WTC11 (cell line): ENCODE results near the gene GLB1L3. TPM values are rescaled to one million over a fixed set of nuclear protein-coding genes. Genes with fewer than 3 reads are reported as not detected.

ENCODE experiments used
- total RNA-seq: library from RNA; stranded (reverse); gene quantifications from 3 replicates; pipeline ENCODE4 v1.2.3, GENCODE V29; 2021

Gene GLB1L3
- total RNA-seq, 1 experiment from 2014 or later = 50.2 TPM

Other genes with a start within 250 kb of the GLB1L3 start
- gene JAM3, start 207.3 kb upstream of the GLB1L3 start, total RNA-seq = 32.7 to 34.1 TPM (median 32.9 TPM) in 3 replicates
- gene NCAPD3, start 52.4 kb upstream of the GLB1L3 start, total RNA-seq = 46.5 to 63.0 TPM (median 49.1 TPM) in 3 replicates
- gene VPS26B, start 51.7 kb upstream of the GLB1L3 start, total RNA-seq = 28.7 to 29.3 TPM (median 29.0 TPM) in 3 replicates
- 80.2 to 83.8 TPM (median 82.0 TPM) in 3 replicates for gene THYN1, start 23.0 kb upstream of the GLB1L3 start, total RNA-seq
- gene ACAD8, start 22.8 kb upstream of the GLB1L3 start, total RNA-seq = 49.4 to 55.2 TPM (median 51.9 TPM) in 3 replicates
- gene GLB1L2, start 55.6 kb downstream of the GLB1L3 start, total RNA-seq = 4.6 to 6.0 TPM (median 5.1 TPM) in 3 replicates
- gene B3GAT1, start 135.9 kb downstream of the GLB1L3 start, total RNA-seq = 20.9 to 30.0 TPM (median 23.1 TPM) in 3 replicates